MCF 10A (cell line): ENCODE data around the gene TXNDC15. TPM values are rescaled to one million over a fixed set of nuclear protein-coding genes. Genes with fewer than 3 reads are reported as not detected.

Experiments used
- BruUV-seq: library from RNA; stranded (reverse); fragments of 400-500 nt; replicated peaks from 2 replicates; lab custom pipeline; 2021; lab: Mats Ljungman, UMichigan
- CTCF ChIA-PET: fragments of 300-600 bp; sonication (Branson Sonifier 250); formaldehyde crosslinking; extraction: SDS; loops from one replicate; lab custom pipeline; 2021; ENCODE audit warnings: antibody characterized with exemption, inconsistent platforms; lab: Yijun Ruan, JAX
- POLR2A ChIA-PET: fragments of 300-600, 350-650 bp; sonication (Branson Sonifier 250); formaldehyde crosslinking; extraction: SDS; loops from one replicate; lab custom pipeline; 2020; ENCODE audit warnings: antibody characterized with exemption, inconsistent platforms; lab: Yijun Ruan, JAX
- DNase-seq: peaks from one replicate; pipeline ENCODE4 v3.0.0-alpha.2; 2018; ENCODE audit not compliant: unreplicated experiment
- H3K27ac Mint-ChIP-seq: one replicate; pipeline ENCODE4 v1.8.0; 2022; ENCODE audit warnings: mild to moderate bottlenecking, low read depth, mixed read lengths; ENCODE audit not compliant: unreplicated experiment
- H3K27me3 Mint-ChIP-seq: one replicate; pipeline ENCODE4 v1.8.0; 2022; ENCODE audit warnings: mixed read lengths; ENCODE audit not compliant: insufficient read depth, unreplicated experiment
- H3K36me3 Mint-ChIP-seq: one replicate; pipeline ENCODE4 v1.8.0; 2022; ENCODE audit warnings: mild to moderate bottlenecking, moderate library complexity, mixed read lengths; ENCODE audit not compliant: insufficient read depth, unreplicated experiment
- H3K4me1 Mint-ChIP-seq: one replicate; pipeline ENCODE4 v1.8.0; 2022; ENCODE audit warnings: mixed read lengths; ENCODE audit not compliant: insufficient read depth, unreplicated experiment
- H3K4me3 Mint-ChIP-seq: one replicate; pipeline ENCODE4 v1.8.0; 2022; ENCODE audit warnings: mild to moderate bottlenecking, moderate library complexity, mixed read lengths; ENCODE audit not compliant: unreplicated experiment
- H3K9me3 Mint-ChIP-seq: one replicate; pipeline ENCODE4 v1.8.0; 2022; ENCODE audit warnings: mixed read lengths; ENCODE audit not compliant: unreplicated experiment
- intact Hi-C: fragments of 100-400 bp; cut with micrococcal nuclease; formaldehyde crosslinking; loops from 2 replicates; pipeline ENCODE4 v1.14.1; 2022
- total RNA-seq: library from RNA; stranded (reverse); gene quantifications from 2 replicates; pipeline ENCODE4 v1.2.3, GENCODE V29; 2022
- TF ChIP-seq, protein P1 (sequence below): fragments of 200-600 bp; IDR thresholded peaks from one replicate; pipeline ENCODE4 v1.8.0; 2022; ENCODE audit warnings: antibody characterized with exemption, mild to moderate bottlenecking; ENCODE audit not compliant: unreplicated experiment

The TXNDC15 gene
- total RNA-seq, 1 experiment from 2014 or later: 57.0 TPM

DNA sequence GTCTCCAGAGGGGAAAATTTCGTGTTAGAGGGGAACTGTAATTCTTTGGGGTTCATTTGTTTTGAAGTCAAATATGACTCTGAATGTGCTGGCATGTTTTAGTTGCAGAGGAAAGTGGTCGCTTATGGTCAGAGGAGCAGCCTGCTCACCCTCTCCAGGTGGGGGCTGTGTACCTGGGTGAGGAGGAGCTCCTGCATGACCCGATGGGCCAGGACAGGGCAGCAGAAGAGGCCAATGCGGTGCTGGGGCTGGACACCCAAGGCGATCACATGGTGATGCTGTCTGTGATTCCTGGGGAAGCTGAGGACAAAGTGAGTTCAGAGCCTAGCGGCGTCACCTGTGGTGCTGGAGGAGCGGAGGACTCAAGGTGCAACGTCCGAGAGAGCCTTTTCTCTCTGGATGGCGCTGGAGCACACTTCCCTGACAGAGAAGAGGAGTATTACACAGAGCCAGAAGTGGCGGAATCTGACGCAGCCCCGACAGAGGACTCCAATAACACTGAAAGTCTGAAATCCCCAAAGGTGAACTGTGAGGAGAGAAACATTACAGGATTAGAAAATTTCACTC lies 13.5 kb downstream of the TXNDC15 start:
- ChIA-PET POLR2A (interaction anchor here (3.2 kb wide), 1 partner anchor 14 kb away, joined by 16 read pairs; the partner anchor contains the start of gene TXNDC15), CTCF (interaction anchor here (0.6 to 3.7 kb wide), 3 partner anchors 11 to 118 kb away, joined by 3 to 30 read pairs (median 6); partner anchors contain the start of gene PCBD2)
- Mint-ChIP-seq H3K4me3 (no peak overlapping the region), H3K27ac (no peak overlapping the region), H3K27me3 (no peaks in the 10 kb centered on the region), H3K9me3 (no peaks in the 10 kb centered on the region), H3K4me1 (no peaks in the 10 kb centered on the region), H3K36me3 (peaks cover 25% of the 10 kb centered on the region)
- no TSS peak for BruUV-seq
- TF ChIP-seq, protein P1, sequence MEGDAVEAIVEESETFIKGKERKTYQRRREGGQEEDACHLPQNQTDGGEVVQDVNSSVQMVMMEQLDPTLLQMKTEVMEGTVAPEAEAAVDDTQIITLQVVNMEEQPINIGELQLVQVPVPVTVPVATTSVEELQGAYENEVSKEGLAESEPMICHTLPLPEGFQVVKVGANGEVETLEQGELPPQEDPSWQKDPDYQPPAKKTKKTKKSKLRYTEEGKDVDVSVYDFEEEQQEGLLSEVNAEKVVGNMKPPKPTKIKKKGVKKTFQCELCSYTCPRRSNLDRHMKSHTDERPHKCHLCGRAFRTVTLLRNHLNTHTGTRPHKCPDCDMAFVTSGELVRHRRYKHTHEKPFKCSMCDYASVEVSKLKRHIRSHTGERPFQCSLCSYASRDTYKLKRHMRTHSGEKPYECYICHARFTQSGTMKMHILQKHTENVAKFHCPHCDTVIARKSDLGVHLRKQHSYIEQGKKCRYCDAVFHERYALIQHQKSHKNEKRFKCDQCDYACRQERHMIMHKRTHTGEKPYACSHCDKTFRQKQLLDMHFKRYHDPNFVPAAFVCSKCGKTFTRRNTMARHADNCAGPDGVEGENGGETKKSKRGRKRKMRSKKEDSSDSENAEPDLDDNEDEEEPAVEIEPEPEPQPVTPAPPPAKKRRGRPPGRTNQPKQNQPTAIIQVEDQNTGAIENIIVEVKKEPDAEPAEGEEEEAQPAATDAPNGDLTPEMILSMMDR: no peak
- no peak for DNase-seq
- intact Hi-C loops: no loop called here

DNA sequence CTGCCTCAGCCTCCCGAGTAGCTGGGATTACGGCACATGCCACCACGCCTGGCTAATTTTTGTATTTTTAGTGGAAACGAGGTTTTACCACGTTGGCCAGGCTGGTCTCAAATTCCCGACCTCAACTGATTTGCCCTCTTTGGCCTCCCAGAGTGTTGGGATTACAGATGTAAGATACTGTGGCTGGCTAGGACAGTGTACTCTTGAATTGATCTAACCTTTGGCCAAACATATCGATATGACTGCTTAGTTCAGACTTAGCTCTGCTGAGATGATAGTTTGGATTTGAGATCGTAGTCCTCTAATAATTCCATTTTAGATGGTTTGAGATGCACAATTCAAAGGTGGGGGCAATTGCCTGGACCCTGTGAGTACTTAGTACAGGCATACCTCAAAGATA lies 15.2 kb downstream of the TXNDC15 start:
- Mint-ChIP-seq H3K36me3 (peaks cover 39% of the 10 kb centered on the region), H3K9me3 (no peaks in the 10 kb centered on the region), H3K4me1 (no peaks in the 10 kb centered on the region), H3K27me3 (no peaks in the 10 kb centered on the region), H3K4me3 (no peak overlapping the region), H3K27ac (no peak overlapping the region)
- ChIA-PET CTCF (interaction anchor here (0.6 to 1.0 kb wide), 3 partner anchors 11 to 223 kb away, joined by 3 to 4 read pairs (median 3); no protein-coding TSS in a partner anchor), POLR2A (interaction anchor here (0.8 kb wide), 1 partner anchor 15 kb away, joined by 3 read pairs; no protein-coding TSS in a partner anchor)
- TF ChIP-seq, protein P1: no peak
- intact Hi-C loops: no loop called here
- BruUV-seq: no TSS peak
- no peak for DNase-seq

DNA sequence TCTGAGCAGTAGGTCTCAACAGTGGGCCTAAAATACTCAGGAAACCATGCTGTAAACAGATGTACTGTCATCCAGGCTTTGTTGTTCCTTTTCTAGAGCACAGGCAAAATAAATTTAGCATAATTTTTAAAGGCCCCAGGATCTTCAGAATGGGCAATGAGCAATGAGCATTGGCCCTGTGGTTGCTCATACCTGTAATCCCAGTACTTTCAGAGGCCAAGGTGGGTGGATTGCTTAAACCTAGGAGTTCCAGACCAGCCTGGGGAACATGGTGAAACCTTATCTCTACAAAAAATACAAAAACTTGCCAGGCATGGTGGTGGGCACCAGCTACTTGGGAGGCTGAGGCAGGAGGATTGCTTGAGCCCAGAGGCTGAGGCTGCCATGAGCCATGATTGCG lies 17.3 kb downstream of the TXNDC15 start:
- CTCF ChIA-PET: interaction anchor here (0.6 to 1.9 kb wide), 7 partner anchors 10 to 588 kb away, joined by 3 to 8 read pairs (median 4); partner anchors contain the start of gene PCBD2

DNA sequence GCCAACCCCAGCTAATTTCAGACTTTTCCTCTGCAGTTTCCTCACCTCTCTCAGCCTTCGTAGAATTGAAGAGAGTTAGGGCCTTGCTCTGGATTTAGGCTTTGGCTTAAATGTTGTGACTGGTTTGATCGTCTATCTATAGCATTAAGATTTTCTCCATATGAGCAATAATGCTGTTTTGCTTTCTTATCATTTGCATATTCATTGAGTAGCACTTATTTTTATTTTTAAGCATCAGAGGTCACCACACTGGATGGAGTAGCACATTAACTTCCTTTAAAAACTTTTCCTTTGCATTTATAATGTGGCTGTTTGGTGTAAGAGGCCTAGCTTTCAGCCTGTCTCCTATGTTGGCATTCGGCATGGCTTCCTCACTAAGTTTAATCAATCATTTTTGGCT lies 18.1 kb downstream of the TXNDC15 start:
- ChIA-PET POLR2A (interaction anchor here (1.0 to 1.4 kb wide), 3 partner anchors 9 to 17 kb away, joined by 3 read pairs; partner anchors contain the start of gene PCBD2), CTCF (interaction anchor here (0.6 to 1.9 kb wide), 5 partner anchors 9 to 23 kb away, joined by 3 to 8 read pairs (median 4); partner anchors contain the start of gene PCBD2)
- H3K4me1 Mint-ChIP-seq: no peaks in the 10 kb centered on the region
- no peak overlapping the region for H3K27ac Mint-ChIP-seq
- intact Hi-C loops: no loop called here
- H3K9me3 Mint-ChIP-seq: no peaks in the 10 kb centered on the region
- no peaks in the 10 kb centered on the region for H3K27me3 Mint-ChIP-seq
- H3K4me3 Mint-ChIP-seq: no peak overlapping the region
- peaks cover 64% of the 10 kb centered on the region for H3K36me3 Mint-ChIP-seq
- no peak for DNase-seq
- BruUV-seq: no TSS peak
- TF ChIP-seq, protein P1: no peak

More for the DNA sequence above, 17.3 kb downstream of the TXNDC15 start:
- no peak for DNase-seq
- POLR2A ChIA-PET: interaction anchor here (1.0 to 1.4 kb wide), 3 partner anchors 10 to 16 kb away, joined by 3 read pairs; partner anchors contain the start of gene PCBD2
- Mint-ChIP-seq H3K27ac (no peak overlapping the region), H3K4me1 (no peaks in the 10 kb centered on the region), H3K36me3 (peaks cover 58% of the 10 kb centered on the region), H3K9me3 (no peaks in the 10 kb centered on the region), H3K4me3 (no peak overlapping the region), H3K27me3 (no peaks in the 10 kb centered on the region)
- intact Hi-C loops: no loop called here
- BruUV-seq: no TSS peak
- TF ChIP-seq, protein P1: no peak
